Measurements from ENCODE around the gene SGSH. TPM values are rescaled to one million over a fixed set of nuclear protein-coding genes. Genes with fewer than 3 reads are reported as not detected.

SGSH gene
- polyA plus RNA-seq, 1 experiment = 44.4 TPM

DNA sequence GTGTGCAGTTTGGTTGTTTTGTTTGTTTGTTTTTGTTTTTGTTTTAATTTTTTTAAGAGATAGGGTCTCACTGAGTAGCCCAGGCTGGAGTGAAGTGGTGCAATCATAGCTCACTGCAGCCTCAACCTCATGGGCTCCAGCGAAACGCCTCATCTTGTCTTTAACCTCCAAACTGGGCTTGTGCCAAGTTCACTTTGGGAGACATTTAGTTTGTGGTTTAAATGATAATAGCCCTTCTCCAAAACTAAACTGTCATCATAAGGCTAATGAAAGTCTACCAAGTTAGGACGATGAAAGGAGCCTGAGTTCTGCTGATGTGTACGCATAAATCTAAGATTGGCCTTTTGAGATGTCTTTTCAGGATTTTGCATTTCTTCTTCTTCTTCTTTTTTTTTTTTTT, 56.8 kb downstream of the SGSH start:
- DNase-seq (ENCODE audit: low read depth) = no peak
- Histone ChIP-seq H3K4me3 (ENCODE audit: low read depth, low read length) (no peak overlapping the region), H3K36me3 (ENCODE audit: control insufficient read depth, insufficient read depth, low read length) (no peaks in the 10 kb centered on the region), H3K27me3 (ENCODE audit: control insufficient read depth, insufficient read depth, low read length) (peaks cover 6% of the 10 kb centered on the region)
- TF ChIP-seq, protein P1, sequence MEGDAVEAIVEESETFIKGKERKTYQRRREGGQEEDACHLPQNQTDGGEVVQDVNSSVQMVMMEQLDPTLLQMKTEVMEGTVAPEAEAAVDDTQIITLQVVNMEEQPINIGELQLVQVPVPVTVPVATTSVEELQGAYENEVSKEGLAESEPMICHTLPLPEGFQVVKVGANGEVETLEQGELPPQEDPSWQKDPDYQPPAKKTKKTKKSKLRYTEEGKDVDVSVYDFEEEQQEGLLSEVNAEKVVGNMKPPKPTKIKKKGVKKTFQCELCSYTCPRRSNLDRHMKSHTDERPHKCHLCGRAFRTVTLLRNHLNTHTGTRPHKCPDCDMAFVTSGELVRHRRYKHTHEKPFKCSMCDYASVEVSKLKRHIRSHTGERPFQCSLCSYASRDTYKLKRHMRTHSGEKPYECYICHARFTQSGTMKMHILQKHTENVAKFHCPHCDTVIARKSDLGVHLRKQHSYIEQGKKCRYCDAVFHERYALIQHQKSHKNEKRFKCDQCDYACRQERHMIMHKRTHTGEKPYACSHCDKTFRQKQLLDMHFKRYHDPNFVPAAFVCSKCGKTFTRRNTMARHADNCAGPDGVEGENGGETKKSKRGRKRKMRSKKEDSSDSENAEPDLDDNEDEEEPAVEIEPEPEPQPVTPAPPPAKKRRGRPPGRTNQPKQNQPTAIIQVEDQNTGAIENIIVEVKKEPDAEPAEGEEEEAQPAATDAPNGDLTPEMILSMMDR (IDR thresholded peaks at IDR 0.05; ENCODE audit: insufficient read depth, low read depth, low read length) = no peak
- POLR2A ChIA-PET = no interaction called here
- CTCF ChIA-PET = interaction anchor here (1.0 to 1.4 kb wide), 2 partner anchors 10 to 33 kb away, joined by 4 to 5 read pairs; no protein-coding TSS in a partner anchor

DNA sequence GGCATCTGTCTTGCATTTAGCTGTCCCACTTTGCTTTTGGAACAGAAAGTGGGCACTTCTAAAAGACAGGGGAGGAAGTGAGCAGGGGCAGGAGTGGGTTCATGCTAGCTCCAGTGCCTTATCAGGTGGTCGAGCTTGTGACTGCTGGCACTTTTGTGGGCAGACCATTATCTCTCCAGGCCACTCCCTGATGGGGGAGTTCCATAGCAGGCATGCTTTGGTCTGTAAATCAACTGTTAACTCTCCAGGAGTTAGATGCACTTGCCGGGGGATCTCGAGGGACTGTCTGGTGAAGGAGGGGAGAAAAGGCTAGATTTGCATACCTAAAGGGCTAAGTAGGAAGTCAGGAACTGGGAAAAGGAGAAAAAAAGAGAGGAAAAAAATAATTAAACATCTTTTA, 59.6 kb downstream of the SGSH start:
- ChIA-PET POLR2A (no interaction called here), CTCF (no interaction called here)
- Histone ChIP-seq H3K27me3 (ENCODE audit: control insufficient read depth, insufficient read depth, low read length) (peaks cover 4% of the 10 kb centered on the region), H3K36me3 (ENCODE audit: control insufficient read depth, insufficient read depth, low read length) (no peaks in the 10 kb centered on the region), H3K4me3 (ENCODE audit: low read depth, low read length) (no peak overlapping the region)
- no peak for DNase-seq (ENCODE audit: low read depth)
- TF ChIP-seq, protein P1 (IDR thresholded peaks at IDR 0.05; ENCODE audit: insufficient read depth, low read depth, low read length) = no peak

Other genes starting within 250 kb of the SGSH start
- 8.4 and 9.0 TPM in 2 replicates for gene TBC1D16, start 184.5 kb downstream of the SGSH start, polyA plus RNA-seq (2011; rRNA removed)
- gene CCDC40, start 183.7 kb downstream of the SGSH start, polyA plus RNA-seq (2011; rRNA removed) = 2.3 and 3.1 TPM in 2 replicates
- gene GAA, start 118.8 kb downstream of the SGSH start, polyA plus RNA-seq (2011; rRNA removed) = 3.3 and 5.7 TPM in 2 replicates
- gene EIF4A3, start 73.2 kb downstream of the SGSH start, polyA plus RNA-seq (2011; rRNA removed) = 89.0 and 89.4 TPM in 2 replicates
- not detected in 2 replicates for gene CARD14, start 50.3 kb downstream of the SGSH start, polyA plus RNA-seq (2011; rRNA removed)
- gene SLC26A11, start 94 bp upstream of the SGSH start, polyA plus RNA-seq (2011; rRNA removed) = 10.6 and 17.1 TPM in 2 replicates
- 38.2 and 53.1 TPM in 2 replicates for gene RNF213, start 40.5 kb upstream of the SGSH start, polyA plus RNA-seq (2011; rRNA removed)
- 19.5 and 29.8 TPM in 2 replicates for gene ENDOV, start 194.8 kb upstream of the SGSH start, polyA plus RNA-seq (2011; rRNA removed)

Measured in BJ (cell line).